ENCODE results near the gene MICOS13. TPM values are rescaled to one million over a fixed set of nuclear protein-coding genes. Genes with fewer than 3 reads are reported as not detected.

MICOS13 gene
- total RNA-seq, 2 donors from 2014 or later: 56.0 to 88.0 TPM

DNA sequence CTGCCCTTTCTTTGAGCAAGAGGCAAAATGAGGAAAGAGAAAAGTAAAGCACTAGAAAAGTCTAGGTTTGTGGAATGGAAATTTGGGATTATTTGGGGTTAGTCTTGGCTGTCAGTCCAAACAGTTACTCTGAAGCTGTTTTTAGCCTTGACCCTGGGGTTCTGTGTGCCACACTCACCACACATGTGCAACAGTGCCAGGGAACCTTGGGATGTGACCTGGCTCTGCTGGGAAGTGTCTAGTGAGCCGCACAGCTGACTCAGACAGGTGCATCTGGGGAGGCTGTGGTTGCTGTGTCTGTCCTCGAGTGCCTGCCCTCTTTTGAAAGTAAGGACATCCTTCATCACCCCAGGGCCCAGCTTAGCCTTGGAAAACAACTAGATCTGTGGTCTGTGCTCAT is 15.8 kb downstream of the MICOS13 start:
- no peaks in the 10 kb centered on the region for H3K4me1 ChIP-seq
- H3K4me3 ChIP-seq: no peak overlapping the region
- no peaks in the 10 kb centered on the region for H3K9me3 ChIP-seq
- H3K27me3 ChIP-seq: no peaks in the 10 kb centered on the region
- H3K36me3 ChIP-seq: peaks cover 41% of the 10 kb centered on the region
- H3K9ac ChIP-seq (ENCODE audit: low read depth in 2 of 2, low read length in 2 of 2): no peak overlapping the region
- H3K27ac ChIP-seq: no peak overlapping the region
- DNase-seq: no peak
- TF ChIP-seq, protein P1, sequence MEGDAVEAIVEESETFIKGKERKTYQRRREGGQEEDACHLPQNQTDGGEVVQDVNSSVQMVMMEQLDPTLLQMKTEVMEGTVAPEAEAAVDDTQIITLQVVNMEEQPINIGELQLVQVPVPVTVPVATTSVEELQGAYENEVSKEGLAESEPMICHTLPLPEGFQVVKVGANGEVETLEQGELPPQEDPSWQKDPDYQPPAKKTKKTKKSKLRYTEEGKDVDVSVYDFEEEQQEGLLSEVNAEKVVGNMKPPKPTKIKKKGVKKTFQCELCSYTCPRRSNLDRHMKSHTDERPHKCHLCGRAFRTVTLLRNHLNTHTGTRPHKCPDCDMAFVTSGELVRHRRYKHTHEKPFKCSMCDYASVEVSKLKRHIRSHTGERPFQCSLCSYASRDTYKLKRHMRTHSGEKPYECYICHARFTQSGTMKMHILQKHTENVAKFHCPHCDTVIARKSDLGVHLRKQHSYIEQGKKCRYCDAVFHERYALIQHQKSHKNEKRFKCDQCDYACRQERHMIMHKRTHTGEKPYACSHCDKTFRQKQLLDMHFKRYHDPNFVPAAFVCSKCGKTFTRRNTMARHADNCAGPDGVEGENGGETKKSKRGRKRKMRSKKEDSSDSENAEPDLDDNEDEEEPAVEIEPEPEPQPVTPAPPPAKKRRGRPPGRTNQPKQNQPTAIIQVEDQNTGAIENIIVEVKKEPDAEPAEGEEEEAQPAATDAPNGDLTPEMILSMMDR (IDR thresholded peaks at IDR 0.05): no peak
- intact Hi-C loops (cut with DNase I): no loop called here

GRCh38 chr19:5663904-5664303 is 16.4 kb downstream of the MICOS13 start:
- no peak overlapping the region for H3K27ac ChIP-seq
- no peak for DNase-seq
- no peaks in the 10 kb centered on the region for H3K27me3 ChIP-seq
- no peaks in the 10 kb centered on the region for H3K9me3 ChIP-seq
- TF ChIP-seq, protein P1 (IDR thresholded peaks at IDR 0.05): no peak
- H3K9ac ChIP-seq (ENCODE audit: low read depth in 2 of 2, low read length in 2 of 2): no peak overlapping the region
- H3K36me3 ChIP-seq: peaks cover 41% of the 10 kb centered on the region
- no peak overlapping the region for H3K4me3 ChIP-seq
- intact Hi-C loops (cut with DNase I): no loop called here
- H3K4me1 ChIP-seq: no peaks in the 10 kb centered on the region

DNA sequence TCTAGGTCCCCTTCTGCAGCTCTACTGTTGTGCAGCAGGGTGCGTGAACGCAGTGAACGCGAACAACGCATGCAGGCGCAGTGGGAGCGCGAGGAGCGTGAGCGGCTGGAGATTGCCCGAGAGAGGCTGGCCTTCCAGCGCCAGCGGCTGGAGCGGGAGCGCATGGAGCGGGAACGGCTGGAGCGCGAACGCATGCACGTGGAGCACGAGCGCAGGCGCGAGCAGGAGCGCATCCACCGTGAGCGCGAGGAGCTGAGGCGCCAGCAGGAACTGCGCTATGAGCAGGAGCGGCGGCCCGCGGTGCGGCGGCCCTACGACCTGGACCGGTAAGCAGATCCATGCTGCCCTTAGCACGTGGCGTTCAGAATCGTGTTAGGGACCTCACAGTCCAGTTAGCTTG is 18.8 kb downstream of the MICOS13 start:
- Histone ChIP-seq H3K4me3 (no peak overlapping the region), H3K9ac (ENCODE audit: low read depth in 2 of 2, low read length in 2 of 2) (no peak overlapping the region), H3K27ac (no peak overlapping the region), H3K4me1 (no peaks in the 10 kb centered on the region), H3K27me3 (no peaks in the 10 kb centered on the region), H3K36me3 (peaks cover 45% of the 10 kb centered on the region), H3K9me3 (no peaks in the 10 kb centered on the region)
- intact Hi-C loops (cut with DNase I): no loop called here
- TF ChIP-seq, protein P1 (IDR thresholded peaks at IDR 0.05): no peak
- no peak for DNase-seq

DNA sequence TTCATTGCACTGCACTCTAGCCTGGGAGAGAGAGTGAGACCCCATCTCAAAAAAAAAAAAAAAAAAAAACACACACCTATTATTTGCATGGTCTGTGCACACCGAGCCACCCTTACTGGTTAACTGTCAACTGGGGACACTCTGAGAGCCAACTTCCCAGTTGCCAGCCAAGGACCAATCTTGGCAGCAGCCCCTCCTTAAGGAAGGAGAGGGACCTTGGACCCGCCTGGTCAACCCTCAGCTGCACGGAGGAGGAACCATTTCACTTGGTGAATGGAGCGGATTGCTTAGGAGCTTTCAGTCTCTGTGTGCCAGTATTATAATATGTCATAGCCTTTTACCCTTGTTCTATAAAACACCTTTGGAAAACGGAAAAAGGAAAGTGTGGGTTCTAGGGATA is 24.9 kb downstream of the MICOS13 start:
- H3K36me3 ChIP-seq: peaks cover 28% of the 10 kb centered on the region

DNA sequence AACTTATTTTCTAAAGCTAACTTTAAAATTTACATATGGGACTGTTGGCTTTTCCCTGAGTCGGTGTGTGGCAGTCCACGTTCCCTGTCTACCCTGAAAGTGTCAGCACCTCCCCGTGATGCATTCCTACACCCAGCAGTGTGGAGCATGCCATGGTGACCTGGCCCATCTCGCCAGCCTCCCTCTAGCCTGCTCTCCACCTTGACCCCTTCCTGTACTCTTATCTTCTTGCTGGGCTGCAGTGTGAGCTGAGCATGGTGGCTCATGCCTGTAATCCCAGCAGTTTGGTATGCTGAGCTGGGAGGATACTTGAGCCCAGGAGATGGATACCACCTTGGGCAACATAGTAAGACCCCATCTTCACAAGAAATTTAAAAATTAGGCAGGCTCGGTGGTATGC is 25.4 kb downstream of the MICOS13 start:
- intact Hi-C loops (cut with DNase I): no loop called here
- Histone ChIP-seq H3K9ac (ENCODE audit: low read depth in 2 of 2, low read length in 2 of 2) (no peak overlapping the region), H3K4me3 (no peak overlapping the region), H3K36me3 (peaks cover 25% of the 10 kb centered on the region), H3K27me3 (no peaks in the 10 kb centered on the region), H3K9me3 (no peaks in the 10 kb centered on the region), H3K27ac (no peak overlapping the region), H3K4me1 (no peaks in the 10 kb centered on the region)
- no peak for DNase-seq
- TF ChIP-seq, protein P1 (IDR thresholded peaks at IDR 0.05): no peak

More for the DNA sequence above, 24.9 kb downstream of the MICOS13 start:
- Histone ChIP-seq H3K27ac (no peak overlapping the region), H3K9me3 (no peaks in the 10 kb centered on the region), H3K4me3 (no peak overlapping the region), H3K4me1 (no peaks in the 10 kb centered on the region), H3K9ac (ENCODE audit: low read depth in 2 of 2, low read length in 2 of 2) (no peak overlapping the region), H3K27me3 (no peaks in the 10 kb centered on the region)
- no peak for DNase-seq
- intact Hi-C loops (cut with DNase I): no loop called here
- TF ChIP-seq, protein P1 (IDR thresholded peaks at IDR 0.05): no peak

DNA sequence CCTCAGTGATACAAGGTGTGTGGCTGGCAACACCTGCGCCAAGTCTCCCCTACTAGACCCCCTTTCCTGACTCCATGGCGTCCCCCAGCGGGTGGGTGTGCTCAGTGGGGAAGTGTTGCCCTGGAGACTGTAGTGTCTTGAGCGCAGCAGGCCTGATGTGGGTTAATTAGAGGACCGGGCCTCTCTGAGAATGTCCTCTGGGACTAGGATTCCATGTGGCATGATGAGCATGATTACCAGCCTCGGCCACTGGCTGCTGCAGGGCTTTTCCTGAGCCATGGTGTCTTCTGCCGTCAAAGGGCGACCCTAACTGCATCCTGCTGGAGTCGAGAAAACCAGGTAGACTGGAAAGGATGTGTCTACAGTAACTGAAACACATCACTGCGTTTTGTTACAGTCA is 28.1 kb downstream of the MICOS13 start:
- H3K4me1 ChIP-seq: no peaks in the 10 kb centered on the region
- intact Hi-C loops (cut with DNase I): no loop called here
- H3K27ac ChIP-seq: no peak overlapping the region
- H3K4me3 ChIP-seq: no peak overlapping the region
- no peaks in the 10 kb centered on the region for H3K9me3 ChIP-seq
- no peak for DNase-seq
- peaks cover 19% of the 10 kb centered on the region for H3K36me3 ChIP-seq
- H3K9ac ChIP-seq (ENCODE audit: low read depth in 2 of 2, low read length in 2 of 2): no peak overlapping the region
- H3K27me3 ChIP-seq: no peaks in the 10 kb centered on the region
- TF ChIP-seq, protein P1 (IDR thresholded peaks at IDR 0.05): no peak
